ENCODE data around the gene SLC35A2.

- no peak for TF ChIP-seq CTCF (IDR thresholded peaks at IDR 0.05 in 8 of 11, conservative IDR thresholded peaks at IDR 0.05 in 3 of 11)
- TF ChIP-seq POLR2AphosphoS5 (IDR thresholded peaks at IDR 0.05): no peak
These were observed 16.4 kb upstream of the SLC35A2 start for GRCh38 chrX:48927736-48928382.

All from spleen (tissue), 7 donors.